Stimulated activated CD8-positive, alpha-beta memory T cell treated with anti-CD3 and anti-CD28 coated beads, Interleukin-2, amount 100 ng/mL, for 48 hours (primary cell): ENCODE data around the gene CST3.
"Not testable (repeated sequence)": the region's sequence is repeated elsewhere in the genome, so short reads cannot be mapped to it uniquely, and the experiment has no call there.

Source experiments
- DNase-seq, 2 donors: peaks; one replicate each; pipeline ENCODE4 v3.0.0-alpha.2; 2020; ENCODE audit warnings: low read depth in 2 of 2

The CST3 gene

GRCh38 chr20:23637282-23638221 lies at the start of gene CST3:
CST3 (minus strand) TSS chr20:23637955; CDS start chr20:23637862, 93 bp downstream.
- peak in 1 of 2 donors; percentile 14 for DNase-seq

GRCh38 chr20:23686046-23686750 lies 48.4 kb upstream of the CST3 start:
- DNase-seq, result no peak

GRCh38 chr20:23685529-23685896 lies 47.8 kb upstream of the CST3 start:
- DNase-seq, result not testable (repeated sequence)

GRCh38 chr20:23684261-23684660 lies 46.5 kb upstream of the CST3 start:
- DNase-seq, result no peak

GRCh38 chr20:23683807-23684206 lies 46.1 kb upstream of the CST3 start:
- no peak for DNase-seq

- DNase-seq, result no peak
Measured at GRCh38 chr20:23683281-23683680, 45.5 kb upstream of the CST3 start.

- no peak for DNase-seq
Measured at GRCh38 chr20:23680146-23680545, 42.4 kb upstream of the CST3 start.

- DNase-seq, result no peak
Measured at GRCh38 chr20:23679133-23680092, 41.7 kb upstream of the CST3 start.

- no peak for DNase-seq
Measured at GRCh38 chr20:23673209-23673608, 35.5 kb upstream of the CST3 start.

- DNase-seq, result no peak
Measured at GRCh38 chr20:23672158-23672557, 34.4 kb upstream of the CST3 start.

- no peak for DNase-seq
Measured at GRCh38 chr20:23671479-23671878, 33.7 kb upstream of the CST3 start.

- DNase-seq, result no peak
Measured at GRCh38 chr20:23670361-23670760, 32.6 kb upstream of the CST3 start.

GRCh38 chr20:23669866-23670265 lies 32.1 kb upstream of the CST3 start:
- DNase-seq, result no peak

GRCh38 chr20:23669327-23669726 lies 31.6 kb upstream of the CST3 start:
- no peak for DNase-seq

- peak; percentile 6 to 18 for DNase-seq
Measured at GRCh38 chr20:23668477-23668951, 30.8 kb upstream of the CST3 start.

GRCh38 chr20:23667666-23668065 lies 29.9 kb upstream of the CST3 start:
- no peak for DNase-seq

GRCh38 chr20:23666698-23667097 lies 28.9 kb upstream of the CST3 start:
- no peak for DNase-seq

- no peak for DNase-seq
Measured at GRCh38 chr20:23666189-23666588, 28.4 kb upstream of the CST3 start.

- no peak for DNase-seq
Measured at GRCh38 chr20:23664954-23665353, 27.2 kb upstream of the CST3 start.

- not testable (repeated sequence) for DNase-seq
Measured at GRCh38 chr20:23664046-23664445, 26.3 kb upstream of the CST3 start.

- no peak for DNase-seq
Measured at GRCh38 chr20:23663180-23663579, 25.4 kb upstream of the CST3 start.
